Pericardium fibroblast (primary cell): ENCODE data around the gene C5orf15. TPM values are rescaled to one million over a fixed set of nuclear protein-coding genes. Genes with fewer than 3 reads are reported as not detected.

Experiments
- total RNA-seq: library from RNA; depleted of rRNA; stranded (reverse); fragments of >200 nt; gene quantifications from 2 replicates; pipeline ENCODE4 v1.2.3, GENCODE V29; 2015

Gene C5orf15
- 54.2 and 58.6 TPM in 2 replicates for total RNA-seq

DNA sequence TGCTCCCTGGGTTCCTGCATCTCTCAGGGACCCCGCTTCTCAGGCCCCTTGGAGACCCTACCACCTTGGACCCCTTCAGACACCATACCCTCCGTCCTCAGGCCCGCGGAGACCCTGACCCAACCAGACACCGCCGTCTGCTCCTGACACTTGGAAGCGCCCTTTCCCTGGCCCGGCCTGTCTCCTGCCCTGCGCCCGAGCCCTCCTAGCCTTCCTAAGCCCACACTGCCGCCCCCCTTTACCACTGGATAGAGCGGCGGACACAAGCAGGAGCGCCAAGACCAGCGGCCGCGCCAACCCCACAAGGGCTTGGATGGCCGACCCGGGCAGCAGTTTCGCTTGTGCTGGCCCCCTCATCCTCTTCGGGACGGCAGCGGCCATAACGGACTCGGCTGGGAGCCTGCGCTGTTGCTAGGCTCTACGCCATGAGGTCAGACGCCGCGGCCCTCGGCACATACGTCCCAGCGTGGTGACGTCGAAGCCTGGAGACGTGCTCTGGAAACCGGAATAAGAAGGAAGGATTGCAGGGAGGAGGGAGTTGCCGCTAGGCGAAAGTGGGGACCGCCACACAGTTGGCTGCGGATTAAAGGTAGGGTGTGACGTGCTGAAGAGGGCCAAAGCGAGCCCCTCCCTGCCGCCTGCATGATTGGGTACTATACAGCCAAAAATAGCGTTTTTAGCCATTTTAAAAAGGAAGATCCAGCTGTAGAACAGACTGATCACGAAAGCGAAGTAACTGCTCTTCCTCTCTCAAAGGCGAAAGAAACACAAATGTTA, at the start of gene C5orf15:
C5orf15 (minus strand) TSS at position 422 of the 777 bp plus-strand sequence; CDS start at position 381, 41 bp downstream.

DNA sequence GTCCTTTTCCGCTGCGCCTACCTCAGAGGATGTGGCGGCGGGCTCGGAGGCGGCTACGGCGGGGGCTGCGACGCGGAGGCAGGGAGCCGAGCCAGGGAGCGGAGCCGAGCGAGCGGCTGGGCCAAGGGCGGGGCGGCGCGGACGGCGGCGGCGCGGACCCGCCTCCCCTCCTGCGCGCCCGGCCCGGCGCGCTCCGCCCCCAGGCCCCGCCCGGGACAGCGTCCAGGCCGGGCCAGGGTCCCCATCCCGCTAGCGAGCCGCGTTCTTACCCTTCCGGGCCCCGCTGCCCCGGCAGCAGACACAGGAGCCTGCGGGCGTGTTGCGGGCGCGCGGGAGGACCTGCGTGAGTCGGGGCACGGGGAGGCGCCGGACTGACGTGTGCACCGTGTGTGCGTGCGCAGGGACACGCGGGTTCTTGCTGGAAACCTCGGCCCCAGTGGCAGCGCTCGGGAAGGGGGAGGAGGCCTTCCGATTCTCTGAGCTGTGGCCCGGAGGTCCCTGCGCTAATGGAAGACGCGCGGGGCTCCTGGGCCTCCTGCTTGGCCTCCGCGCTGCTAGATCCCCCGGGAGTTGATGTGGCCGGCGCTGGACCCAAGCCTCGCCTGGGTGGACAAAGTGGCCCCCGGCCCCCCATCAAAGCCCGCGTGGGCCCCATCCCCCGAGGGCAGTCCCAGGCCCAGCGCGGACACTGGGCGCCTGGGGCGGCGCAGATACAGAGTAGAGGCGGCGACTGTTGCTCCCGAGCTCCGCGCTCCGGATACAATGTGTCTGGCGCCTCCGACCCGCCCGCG, 36.4 kb upstream of the C5orf15 start, which contains the start of gene VDAC1:
VDAC1 (minus strand) TSS at position 350 of the 791 bp plus-strand sequence. CDS start 11,963 bp downstream, outside the sequence.

Other genes with a start within 250 kb of the C5orf15 start
- 185 and 237 TPM in 2 replicates for gene VDAC1, start 36.4 kb upstream of the C5orf15 start, total RNA-seq
- gene TCF7, start 146.1 kb upstream of the C5orf15 start, total RNA-seq = 0.09 and 0.23 TPM in 2 replicates
- 117 and 265 TPM in 2 replicates for gene SKP1, start 208.3 kb upstream of the C5orf15 start, total RNA-seq